GM23248 (cell line): Measurements from ENCODE around the gene MEA1. TPM values are rescaled to one million over a fixed set of nuclear protein-coding genes. Genes with fewer than 3 reads are reported as not detected.

Experiments used
- DNase-seq: peaks from one replicate; pipeline ENCODE4 v3.0.0-alpha.2; 2015
- H2AFZ ChIP-seq: fragments of 200-600 bp; sonication (generic); 2 replicates; pipeline ENCODE4 v1.6.1; 2016; ENCODE audit warnings: antibody characterized with exemption
- H3F3A ChIP-seq: fragments of 200-600 bp; sonication (generic); 2 replicates; pipeline ENCODE4 v1.6.1; 2016; ENCODE audit warnings: mild to moderate bottlenecking, antibody characterized with exemption, mixed run types; ENCODE audit not compliant: insufficient read depth
- H3K27ac ChIP-seq: fragments of 200-600 bp; sonication (generic); 2 replicates; pipeline ENCODE4 v1.5.1; 2016; ENCODE audit warnings: mild to moderate bottlenecking
- H3K27me3 ChIP-seq: fragments of 200-600 bp; sonication (generic); replicated peaks from 2 replicates; pipeline ENCODE4 v1.6.1; 2016; ENCODE audit warnings: mild to moderate bottlenecking; ENCODE audit not compliant: insufficient read depth
- H3K36me3 ChIP-seq: fragments of 200-600 bp; sonication (generic); 2 replicates; pipeline ENCODE4 v1.6.1; 2016; ENCODE audit warnings: low read depth, mild to moderate bottlenecking
- H3K4me1 ChIP-seq: fragments of 200-600 bp; sonication (generic); 2 replicates; pipeline ENCODE4 v1.6.1; 2016; ENCODE audit warnings: mild to moderate bottlenecking; ENCODE audit not compliant: insufficient read depth
- H3K4me2 ChIP-seq: fragments of 200-600 bp; sonication (generic); one replicate; pipeline ENCODE4 v1.6.1; 2016; ENCODE audit warnings: mild to moderate bottlenecking; ENCODE audit not compliant: unreplicated experiment
- H3K4me3 ChIP-seq: fragments of 200-600 bp; sonication (generic); 2 replicates; pipeline ENCODE4 v1.5.1; 2016; ENCODE audit warnings: mild to moderate bottlenecking
- H3K79me2 ChIP-seq: fragments of 200-600 bp; sonication (generic); 2 replicates; pipeline ENCODE4 v1.6.1; 2016; ENCODE audit warnings: mild to moderate bottlenecking; ENCODE audit not compliant: insufficient read depth
- H3K9ac ChIP-seq: fragments of 200-600 bp; sonication (generic); 2 replicates; pipeline ENCODE4 v1.6.1; 2016; ENCODE audit warnings: mild to moderate bottlenecking
- H3K9me2 ChIP-seq: fragments of 200-600 bp; sonication (generic); 2 replicates; pipeline ENCODE4 v1.6.1; 2016; ENCODE audit warnings: mixed run types, mild to moderate bottlenecking, moderate library complexity; ENCODE audit not compliant: insufficient read depth
- H3K9me3 ChIP-seq: fragments of 200-600 bp; sonication (generic); one replicate; pipeline ENCODE4 v1.6.1; 2017; ENCODE audit warnings: low read depth
- H4K20me1 ChIP-seq: fragments of 200-600 bp; sonication (generic); 2 replicates; pipeline ENCODE4 v1.6.0; 2016; ENCODE audit not compliant: insufficient read depth
- EZH2 ChIP-seq: fragments of 200-600 bp; sonication (generic); IDR thresholded peaks from 2 replicates; pipeline ENCODE4 v1.6.1; 2018; ENCODE audit warnings: antibody characterized with exemption, mild to moderate bottlenecking; ENCODE audit not compliant: insufficient read depth, poor library complexity, severe bottlenecking
- EZH2phosphoT487 ChIP-seq: fragments of 200-600 bp; sonication (generic); IDR thresholded peaks from 2 replicates; pipeline ENCODE4 v1.6.1; 2018; ENCODE audit warnings: antibody characterized with exemption, moderate library complexity, mild to moderate bottlenecking, low read depth; ENCODE audit not compliant: insufficient read depth
- WGBS, 2 experiments: methylation state at CpG; one replicate each; pipeline ENCODE4 v1.1.6; 2015 to 2017; ENCODE audit warnings: low lambda C conversion rate in 2 of 2, low coverage in 1 of 2; ENCODE audit errors: missing lambda C conversion rate in 2 of 2; 5-methylcytosine and 5-hydroxymethylcytosine counted together
- in situ Hi-C: fragments of 300-500 bp; cut with MboI; formaldehyde crosslinking; loops from 2 replicates; pipeline ENCODE4 v1.15.0; 2020
- polyA plus RNA-seq: library from polyadenylated mRNA; unstranded; fragments of >200 nt; fragmentation: Nextera tagmentation; extraction: Ambion mirVana; gene quantifications from 2 replicates; pipeline ENCODE4 v1.2.1, GENCODE V29; 2016
- total RNA-seq: library from RNA; depleted of rRNA; stranded (reverse); fragments of >200 nt; shearing (Covaris generic); gene quantifications from 2 replicates; pipeline ENCODE4 v1.2.3, GENCODE V29; 2014

The MEA1 gene
- total and polyA plus RNA-seq, 2 experiments from 2014 or later, result 100 to 171 TPM

DNA sequence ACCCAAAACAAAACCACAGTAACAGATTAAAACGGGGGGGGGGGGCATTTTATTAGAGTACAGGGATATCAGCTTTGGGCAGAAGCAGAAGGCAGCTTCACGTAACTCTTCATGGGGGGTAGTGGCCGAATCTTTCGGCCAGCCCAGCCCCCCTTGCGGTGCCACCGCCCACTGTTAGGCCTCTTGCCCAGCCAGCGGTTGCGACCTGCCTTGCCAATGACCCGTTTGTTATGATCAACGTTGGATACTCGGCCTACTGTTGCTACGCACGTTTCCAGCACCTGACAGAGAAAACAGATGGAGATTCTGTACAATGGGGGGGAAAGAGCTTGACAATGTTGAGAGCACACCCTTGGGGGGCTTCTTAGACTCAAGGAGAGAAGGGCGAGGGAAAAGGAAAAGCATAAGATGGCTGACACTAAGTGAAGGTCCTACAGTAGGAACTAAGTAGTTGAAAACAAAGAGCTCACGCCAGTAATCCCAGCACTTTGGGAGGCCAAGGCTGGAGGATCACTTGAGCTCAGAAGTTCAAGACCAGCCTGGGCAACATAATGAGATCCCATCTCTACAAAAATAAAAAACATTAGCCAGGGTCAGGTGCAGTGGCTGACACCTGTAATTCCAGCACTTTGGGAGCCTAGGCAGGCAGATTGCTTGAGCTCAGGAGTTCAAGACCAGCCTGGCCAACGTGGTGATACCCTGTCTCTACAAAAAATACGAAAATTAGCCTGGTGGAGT is 40.6 kb upstream of the MEA1 start:
- Histone ChIP-seq H3K27me3 (no peaks in the 10 kb centered on the region), H4K20me1 (no peaks in the 10 kb centered on the region), H2AFZ (peak overlapping the region; percentile 63), H3K9ac (peak overlapping the region; percentile 99), H3K9me2 (no peaks in the 10 kb centered on the region), H3K36me3 (peaks cover 4% of the 10 kb centered on the region), H3K4me3 (peak overlapping the region; percentile 93), H3K27ac (peak overlapping the region; percentile 93), H3K9me3 (no peaks in the 10 kb centered on the region), H3K4me1 (peaks cover 29% of the 10 kb centered on the region), H3F3A (no peaks in the 10 kb centered on the region), H3K79me2 (peaks cover 61% of the 10 kb centered on the region), H3K4me2 (peak overlapping the region; percentile 54)
- TF ChIP-seq EZH2 (no peak), EZH2phosphoT487 (no peak)
- DNase-seq, result peak; percentile 21
- in situ Hi-C loops, result no loop called here
- 57 to 59% methylated on average over 17 of the region's 17 CpGs for WGBS, 2 experiments

DNA sequence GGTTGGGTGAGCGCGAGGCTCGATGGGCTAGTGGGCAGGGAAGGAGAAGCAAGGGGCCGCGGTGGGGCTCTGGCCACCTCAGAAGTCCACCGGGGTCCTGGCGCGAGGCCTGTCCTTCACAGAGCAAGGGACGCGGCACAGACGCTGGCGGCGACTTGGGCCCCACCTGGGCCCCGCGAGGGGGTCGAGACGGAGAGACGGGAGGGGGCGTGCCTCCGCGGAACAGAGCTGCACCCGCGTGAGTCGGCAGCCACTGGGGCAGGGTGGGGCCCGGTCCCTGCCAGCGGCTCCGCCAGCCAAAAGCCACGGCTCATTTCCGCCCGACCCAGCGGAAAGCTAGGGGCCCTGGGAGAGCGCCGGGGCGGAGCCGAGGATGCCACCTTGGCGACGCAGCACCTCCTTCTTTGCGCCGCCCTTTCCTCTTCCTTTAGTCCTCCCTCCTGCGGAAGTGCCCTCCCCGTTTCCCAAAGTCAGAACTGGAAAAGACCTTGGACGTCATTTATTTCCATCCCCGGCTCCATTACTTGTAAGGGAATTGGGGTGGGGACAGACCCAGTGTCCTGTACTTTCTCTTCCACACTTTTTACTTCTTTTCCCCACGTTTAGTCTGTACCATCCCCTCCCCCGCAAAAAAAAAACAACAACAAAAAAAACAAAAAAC is 39.9 kb upstream of the MEA1 start, which contains the start of gene CUL7:
Gene CUL7, minus strand, starts transcription at position 307 of the 661 bp plus-strand sequence. CDS start 1,063 bp downstream, outside the sequence.
- peak within 1 kb of the TSS; percentile 93 for H3K27ac ChIP-seq
- peaks cover 10% of the 10 kb centered on the region for H3K36me3 ChIP-seq
- 2 to 4% methylated on average over 32 to 43 of the region's 45 CpGs for WGBS, 2 experiments
- no peaks in the 10 kb centered on the region for H3K27me3 ChIP-seq
- peak; percentile 99 for DNase-seq
- H3K4me2 ChIP-seq, result peak within 1 kb of the TSS; percentile 99
- peaks cover 29% of the 10 kb centered on the region for H3K4me1 ChIP-seq
- H3K79me2 ChIP-seq, result peaks cover 55% of the 10 kb centered on the region
- H3K4me3 ChIP-seq, result peak within 1 kb of the TSS; percentile 93
- no peaks in the 10 kb centered on the region for H3K9me2 ChIP-seq
- peak within 1 kb of the TSS; percentile 99 for H3K9ac ChIP-seq
- H3K9me3 ChIP-seq, result no peaks in the 10 kb centered on the region
- TF ChIP-seq EZH2, result no peak
- TF ChIP-seq EZH2phosphoT487, result no peak
- peak within 1 kb of the TSS; percentile 63 for H2AFZ ChIP-seq
- in situ Hi-C loops, result no loop called here
- H3F3A ChIP-seq, result no peaks in the 10 kb centered on the region
- H4K20me1 ChIP-seq, result no peaks in the 10 kb centered on the region

DNA sequence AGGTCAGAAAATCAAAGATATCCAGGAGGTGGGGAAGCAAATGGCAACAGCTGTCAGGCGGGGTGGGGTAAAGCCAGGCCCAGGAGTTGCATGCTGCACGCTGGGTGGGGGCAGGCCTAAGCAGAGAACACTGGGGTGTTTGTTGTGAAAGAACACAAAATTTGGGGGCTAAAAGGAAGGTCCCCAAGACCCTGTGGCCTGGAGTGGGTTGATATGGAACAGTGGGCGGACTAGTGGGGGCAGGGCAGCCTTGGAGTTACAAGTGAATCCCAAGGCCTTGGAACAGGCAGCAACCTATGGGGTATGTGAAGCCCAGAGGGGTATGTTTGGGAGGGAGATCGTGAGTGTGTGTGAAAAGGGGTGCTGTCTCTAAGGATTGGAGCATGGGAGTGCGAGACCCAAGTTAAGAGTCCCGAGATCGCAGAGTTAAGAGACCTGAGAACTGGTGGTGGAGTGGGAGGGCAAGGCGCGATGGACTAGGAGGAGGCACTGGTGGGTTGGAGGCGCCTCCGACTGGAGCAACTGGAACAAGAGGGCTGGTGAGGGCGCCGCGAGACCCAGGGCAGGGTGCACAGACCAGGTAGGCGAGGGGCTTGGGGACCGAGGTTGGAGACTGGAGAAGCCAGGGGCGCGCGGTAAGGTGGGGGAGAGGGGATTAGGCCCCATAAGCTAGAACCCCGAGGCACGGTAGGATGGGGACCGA is 39.2 kb upstream of the MEA1 start:
- 9 to 13% methylated on average over 22 of the region's 22 CpGs for WGBS, 2 experiments
- Histone ChIP-seq H3K36me3 (peaks cover 15% of the 10 kb centered on the region), H3K4me2 (peak overlapping the region; percentile 99), H3K4me3 (peak overlapping the region; percentile 93), H3K9me3 (no peaks in the 10 kb centered on the region), H4K20me1 (no peaks in the 10 kb centered on the region), H3K27me3 (no peaks in the 10 kb centered on the region), H3F3A (no peaks in the 10 kb centered on the region), H2AFZ (peak overlapping the region; percentile 21; the same call in 1 of the 2 replicates), H3K79me2 (peaks cover 48% of the 10 kb centered on the region), H3K9ac (peak overlapping the region; percentile 99), H3K4me1 (peaks cover 24% of the 10 kb centered on the region), H3K27ac (peak overlapping the region; percentile 93), H3K9me2 (no peaks in the 10 kb centered on the region)
- peak; percentile 67 for DNase-seq
- in situ Hi-C loops, result no loop called here
- TF ChIP-seq EZH2, result no peak
- TF ChIP-seq EZH2phosphoT487, result no peak

DNA sequence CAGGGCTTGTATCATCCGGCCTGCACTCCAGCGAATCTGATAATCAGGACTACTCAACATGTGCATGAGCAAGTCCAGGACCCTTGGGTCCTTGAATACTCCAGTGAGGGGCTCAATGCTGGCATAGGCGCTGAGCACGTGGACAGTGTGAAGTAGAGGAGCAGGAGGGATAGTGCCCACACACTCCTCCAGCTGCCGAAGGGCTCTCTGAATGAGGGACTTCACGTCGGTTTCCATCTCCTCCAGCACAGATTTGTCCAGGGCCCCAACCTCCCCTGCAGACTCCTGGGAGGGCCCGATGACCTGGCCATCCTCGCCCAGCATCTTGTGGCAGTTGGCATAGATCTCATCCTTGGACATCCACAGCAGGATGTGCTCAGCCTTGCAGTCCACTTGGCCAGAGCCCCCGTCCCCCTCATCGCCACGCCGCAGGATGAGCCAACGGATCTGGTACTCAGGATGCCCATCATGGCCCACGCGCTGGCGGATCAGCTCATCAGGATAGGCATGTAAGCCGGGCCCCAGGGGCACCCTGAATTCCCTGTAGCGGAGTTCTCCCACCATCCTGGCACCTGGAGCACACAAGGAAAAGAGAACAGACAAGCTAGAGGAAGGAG is 38.6 kb upstream of the MEA1 start:
- Histone ChIP-seq H3K79me2 (peaks cover 42% of the 10 kb centered on the region), H2AFZ (no peak overlapping the region), H3K4me2 (peak overlapping the region; percentile 99), H3K4me3 (peak overlapping the region; percentile 93), H3K9me3 (no peaks in the 10 kb centered on the region), H3K4me1 (peaks cover 24% of the 10 kb centered on the region), H3F3A (no peaks in the 10 kb centered on the region), H4K20me1 (no peaks in the 10 kb centered on the region), H3K27ac (peak overlapping the region; percentile 93), H3K36me3 (peaks cover 16% of the 10 kb centered on the region; the same call in 1 of the 2 replicates), H3K27me3 (no peaks in the 10 kb centered on the region), H3K9ac (peak overlapping the region; percentile 99), H3K9me2 (no peaks in the 10 kb centered on the region)
- WGBS, 2 experiments, result 82 to 83% methylated on average over 19 of the region's 19 CpGs
- in situ Hi-C loops, result no loop called here
- DNase-seq, result no peak
- TF ChIP-seq EZH2phosphoT487, result no peak
- TF ChIP-seq EZH2, result no peak
